HL-60 (cell line): ENCODE results near the gene MAGEA10.

ENCODE experiments used
- DNase-seq, 2 experiments: peaks; one replicate each; pipeline ENCODE4 v3.0.0-alpha.2; 2010 to 2020; ENCODE audit warnings: low read depth in 1 of 2, low spot score in 1 of 2
- H3K27ac ChIP-seq: fragments of 250-450 bp; sonication (Bioruptor Pico); replicated peaks from 2 replicates; pipeline ENCODE4 v1.5.1; 2020; ENCODE audit warnings: mild to moderate bottlenecking, moderate library complexity
- H3K27me3 ChIP-seq: fragments of 250-450 bp; sonication (Bioruptor Pico); 2 replicates; pipeline ENCODE4 v1.5.1; 2021; ENCODE audit warnings: mild to moderate bottlenecking, moderate library complexity; ENCODE audit not compliant: insufficient read depth, poor library complexity, severe bottlenecking
- H3K4me3 ChIP-seq: replicated peaks from 2 replicates; pipeline ENCODE4 v1.5.1; 2011; ENCODE audit warnings: mild to moderate bottlenecking, control low read depth, low read length; ENCODE audit not compliant: insufficient read depth
- GABPA ChIP-seq: IDR thresholded peaks from 2 replicates; pipeline ENCODE4 v1.6.1; 2012; ENCODE audit warnings: low read depth
- POLR2AphosphoS5 ChIP-seq: IDR thresholded peaks from 2 replicates; pipeline ENCODE4 v1.6.1; 2012; ENCODE audit warnings: low read depth
- REST ChIP-seq: IDR thresholded peaks from 2 replicates; pipeline ENCODE4 v1.6.1; 2012; ENCODE audit warnings: low read depth; ENCODE audit not compliant: insufficient replicate concordance
- SPI1 ChIP-seq: IDR thresholded peaks from 2 replicates; pipeline ENCODE4 v1.6.1; 2012; ENCODE audit warnings: low read depth, mild to moderate bottlenecking, borderline replicate concordance
- TF ChIP-seq, protein P1 (sequence below): IDR thresholded peaks from one replicate; pipeline ENCODE4 v1.5.1; 2011; ENCODE audit warnings: low read length, control low read depth, inconsistent platforms; ENCODE audit not compliant: insufficient read depth

Gene MAGEA10

DNA sequence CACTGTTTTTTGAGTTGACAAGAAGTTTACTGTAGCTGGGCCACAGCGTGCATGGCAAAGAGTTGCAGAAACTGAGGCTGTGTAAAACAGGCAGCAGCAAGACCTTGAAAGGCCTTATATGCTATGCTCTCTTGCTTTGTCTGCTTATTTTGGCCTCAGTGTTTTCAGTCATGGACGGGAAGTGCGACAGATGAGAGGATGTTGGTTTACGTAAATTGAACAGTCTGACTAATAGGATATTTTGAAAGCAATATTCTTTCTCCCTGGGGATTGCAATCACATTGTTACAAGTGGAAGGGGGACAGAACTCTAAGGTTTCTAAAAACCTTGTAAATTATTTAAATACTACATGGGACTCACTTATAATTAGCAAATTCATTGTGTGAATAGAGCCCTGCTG is 32.2 kb upstream of the MAGEA10 start:
- TF ChIP-seq SPI1, result no peak
- no peak for TF ChIP-seq GABPA
- TF ChIP-seq POLR2AphosphoS5, result no peak
- TF ChIP-seq REST, result no peak
- TF ChIP-seq, protein P1, sequence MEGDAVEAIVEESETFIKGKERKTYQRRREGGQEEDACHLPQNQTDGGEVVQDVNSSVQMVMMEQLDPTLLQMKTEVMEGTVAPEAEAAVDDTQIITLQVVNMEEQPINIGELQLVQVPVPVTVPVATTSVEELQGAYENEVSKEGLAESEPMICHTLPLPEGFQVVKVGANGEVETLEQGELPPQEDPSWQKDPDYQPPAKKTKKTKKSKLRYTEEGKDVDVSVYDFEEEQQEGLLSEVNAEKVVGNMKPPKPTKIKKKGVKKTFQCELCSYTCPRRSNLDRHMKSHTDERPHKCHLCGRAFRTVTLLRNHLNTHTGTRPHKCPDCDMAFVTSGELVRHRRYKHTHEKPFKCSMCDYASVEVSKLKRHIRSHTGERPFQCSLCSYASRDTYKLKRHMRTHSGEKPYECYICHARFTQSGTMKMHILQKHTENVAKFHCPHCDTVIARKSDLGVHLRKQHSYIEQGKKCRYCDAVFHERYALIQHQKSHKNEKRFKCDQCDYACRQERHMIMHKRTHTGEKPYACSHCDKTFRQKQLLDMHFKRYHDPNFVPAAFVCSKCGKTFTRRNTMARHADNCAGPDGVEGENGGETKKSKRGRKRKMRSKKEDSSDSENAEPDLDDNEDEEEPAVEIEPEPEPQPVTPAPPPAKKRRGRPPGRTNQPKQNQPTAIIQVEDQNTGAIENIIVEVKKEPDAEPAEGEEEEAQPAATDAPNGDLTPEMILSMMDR, result no peak
- Histone ChIP-seq H3K27ac (no peak overlapping the region), H3K27me3 (no peaks in the 10 kb centered on the region), H3K4me3 (no peak overlapping the region)
- no peak for DNase-seq

DNA sequence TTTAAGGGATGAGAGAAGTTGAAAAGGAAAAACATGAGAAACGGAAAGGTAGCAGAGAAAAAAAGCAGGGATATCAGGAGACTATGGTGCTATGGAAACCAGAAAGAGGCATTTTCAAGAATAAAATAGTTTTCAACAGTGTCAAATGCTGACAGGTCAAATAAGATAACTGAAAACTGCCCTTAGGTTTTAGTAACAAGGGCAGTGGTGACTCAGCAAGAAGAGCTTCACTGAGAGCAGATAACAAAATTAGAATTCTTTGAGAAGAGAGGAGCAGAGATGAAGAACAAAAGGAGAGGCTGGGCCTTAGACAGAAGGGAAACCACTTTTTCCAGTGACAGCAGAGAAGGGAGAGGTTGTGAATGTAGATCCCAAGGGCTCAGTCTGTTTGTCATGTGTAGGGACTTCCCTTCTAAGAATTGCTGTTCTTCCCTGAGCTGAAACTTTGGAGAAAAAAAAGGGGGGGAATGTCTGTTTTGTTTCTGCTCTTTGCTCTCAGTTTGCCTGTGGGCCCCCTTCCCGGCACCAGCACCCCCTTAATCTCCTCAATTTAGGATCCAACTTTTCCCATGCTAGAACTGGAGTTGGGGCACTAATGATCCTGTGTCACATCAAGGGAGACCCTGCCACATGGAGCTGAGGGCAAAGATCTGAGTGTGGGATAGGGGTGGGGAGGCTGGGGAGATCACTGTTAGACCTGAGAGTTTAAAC is 26.8 kb upstream of the MAGEA10 start:
- no peak for TF ChIP-seq SPI1
- TF ChIP-seq, protein P1, result no peak
- no peak for TF ChIP-seq GABPA
- TF ChIP-seq POLR2AphosphoS5, result no peak
- no peak for TF ChIP-seq REST
- no peak overlapping the region for H3K4me3 ChIP-seq
- H3K27ac ChIP-seq, result no peak overlapping the region
- no peak for DNase-seq
- no peaks in the 10 kb centered on the region for H3K27me3 ChIP-seq

DNA sequence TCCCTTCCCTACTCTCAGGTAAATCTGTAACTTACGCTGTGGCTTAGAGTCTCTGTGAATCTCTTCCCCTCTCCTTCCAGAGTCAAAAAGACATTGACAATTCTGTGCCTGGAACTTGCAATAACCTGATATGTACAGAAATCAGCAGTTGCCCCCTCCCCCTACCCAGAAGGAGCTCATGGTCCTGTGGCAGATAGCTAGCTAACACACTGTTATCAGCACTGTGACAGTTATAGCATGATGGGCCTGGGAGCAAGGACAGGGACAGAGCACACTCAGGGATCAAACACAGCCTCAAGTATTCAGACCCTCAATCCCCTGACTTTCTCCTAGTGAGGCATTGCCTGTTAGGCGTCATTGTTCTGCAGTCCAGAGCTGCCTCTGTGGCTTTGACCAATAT is 18.7 kb upstream of the MAGEA10 start:
- H3K27ac ChIP-seq, result no peak overlapping the region
- TF ChIP-seq, protein P1, result no peak
- TF ChIP-seq SPI1, result no peak
- no peak for TF ChIP-seq REST
- no peak for TF ChIP-seq GABPA
- TF ChIP-seq POLR2AphosphoS5, result no peak
- H3K4me3 ChIP-seq, result no peak overlapping the region
- H3K27me3 ChIP-seq, result no peaks in the 10 kb centered on the region
- no peak for DNase-seq
